Omental fat pad (tissue), 4 donors: ENCODE results near the gene ABCB11. TPM values are rescaled to one million over a fixed set of nuclear protein-coding genes. Genes with fewer than 3 reads are reported as not detected.

ENCODE experiments used
- ATAC-seq: fragments of 150-250 bp; one replicate; pipeline ENCODE4 v1.9.1; 2016; ENCODE audit warnings: mild to moderate bottlenecking, moderate library complexity; ENCODE audit not compliant: low FRiP score
- DNase-seq: peaks from one replicate; pipeline ENCODE4 v3.0.0-alpha.2; 2019; ENCODE audit warnings: low spot score
- CTCF ChIP-seq, 3 donors: fragments of 450-650 bp; IDR thresholded peaks; one replicate each; pipeline ENCODE4 v1.5.1; 2016 to 2017; ENCODE audit warnings: antibody characterized with exemption in 3 of 3, mild to moderate bottlenecking in 3 of 3, moderate library complexity in 2 of 3
- total RNA-seq, 4 donors: library from RNA; depleted of rRNA; stranded (reverse); fragments of >200 nt; gene quantifications; one replicate each; pipeline ENCODE4 v1.1.0, GENCODE V29; 2016

The ABCB11 gene
- total RNA-seq, 4 donors from 2014 or later: 0.24 to 1.2 (median 0.66) TPM

DNA sequence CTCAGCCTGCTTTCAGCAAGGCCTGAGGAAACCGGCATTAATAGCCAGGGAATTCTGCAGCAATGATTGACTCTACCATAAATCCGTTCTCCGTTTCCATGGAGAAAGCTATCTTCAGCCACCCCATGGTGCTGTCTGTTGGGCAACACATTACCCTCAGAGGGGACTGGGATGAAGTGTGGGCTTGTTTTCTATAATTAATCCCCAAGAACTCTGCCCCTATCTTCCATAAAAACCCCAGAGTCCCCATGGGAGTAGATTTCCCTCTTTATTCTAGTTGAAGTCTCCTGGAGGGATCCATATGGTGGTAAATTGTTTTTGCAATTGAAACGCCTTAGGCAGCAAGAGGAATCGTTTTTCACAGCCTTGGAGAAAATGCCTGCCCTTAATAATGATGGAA lies 120.8 kb downstream of the ABCB11 start:
- DNase-seq (no peak), ATAC-seq (no peak)
- TF ChIP-seq CTCF (IDR thresholded peaks at IDR 0.05): no peak

DNA sequence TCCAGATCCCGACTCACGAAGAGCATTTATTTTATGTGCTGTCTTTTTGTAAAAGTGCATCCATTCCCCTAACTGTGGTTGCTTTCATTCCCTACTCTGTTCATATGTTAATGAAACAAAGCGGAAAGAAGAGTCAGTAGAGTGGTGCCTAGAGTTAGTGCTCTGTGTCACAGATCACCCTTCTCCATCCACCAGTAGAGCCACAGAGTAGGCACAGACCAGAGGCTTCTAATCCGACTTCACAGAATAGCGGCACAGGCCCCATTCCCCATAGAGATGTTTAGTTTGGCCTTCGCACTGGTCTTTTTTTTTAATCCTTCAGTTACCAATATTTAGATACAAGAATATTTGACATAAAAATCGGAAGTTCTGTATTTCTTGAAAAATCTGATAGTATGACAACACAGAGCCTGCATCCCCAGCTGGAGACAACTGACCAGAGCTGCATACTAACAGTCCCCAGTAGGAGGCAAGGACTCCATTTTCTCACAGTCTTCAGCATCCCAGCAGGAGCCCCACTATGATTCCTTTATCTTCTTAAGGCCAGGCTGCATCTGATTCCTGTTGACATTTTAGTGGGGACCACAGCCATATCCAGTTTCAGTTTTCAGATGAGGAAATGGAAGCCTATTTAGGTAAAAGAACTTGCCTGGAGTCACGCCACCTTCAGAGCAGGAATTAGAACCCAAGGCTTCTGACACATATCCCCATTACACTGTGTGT lies 123.0 kb downstream of the ABCB11 start:
- DNase-seq (no peak), ATAC-seq (no peak)
- no peak for TF ChIP-seq CTCF (IDR thresholded peaks at IDR 0.05)

GRCh38 chr2:168904358-168904757 lies 126.8 kb downstream of the ABCB11 start:
- ATAC-seq (no peak), DNase-seq (no peak)
- TF ChIP-seq CTCF (IDR thresholded peaks at IDR 0.05): no peak

DNA sequence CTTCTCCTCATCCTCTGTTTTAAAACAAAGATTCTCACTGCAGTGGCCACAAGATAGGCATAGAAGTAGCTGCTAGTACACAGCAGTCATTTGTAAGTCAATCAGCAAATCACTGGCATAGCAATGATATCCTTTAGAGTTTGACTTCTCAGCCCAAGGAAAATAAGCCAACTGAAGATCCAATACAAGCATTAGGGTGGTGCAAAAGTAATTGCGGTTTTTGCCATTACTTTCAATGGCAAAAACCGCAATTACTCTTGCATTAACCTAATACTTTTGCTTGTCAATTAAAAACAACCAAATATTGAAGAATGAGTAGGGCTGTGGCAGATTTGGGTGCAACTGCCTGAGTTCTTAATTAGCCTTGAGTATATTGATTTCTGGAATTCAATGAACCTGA lies 127.2 kb downstream of the ABCB11 start:
- TF ChIP-seq CTCF (IDR thresholded peaks at IDR 0.05): no peak
- no peak for ATAC-seq
- no peak for DNase-seq

DNA sequence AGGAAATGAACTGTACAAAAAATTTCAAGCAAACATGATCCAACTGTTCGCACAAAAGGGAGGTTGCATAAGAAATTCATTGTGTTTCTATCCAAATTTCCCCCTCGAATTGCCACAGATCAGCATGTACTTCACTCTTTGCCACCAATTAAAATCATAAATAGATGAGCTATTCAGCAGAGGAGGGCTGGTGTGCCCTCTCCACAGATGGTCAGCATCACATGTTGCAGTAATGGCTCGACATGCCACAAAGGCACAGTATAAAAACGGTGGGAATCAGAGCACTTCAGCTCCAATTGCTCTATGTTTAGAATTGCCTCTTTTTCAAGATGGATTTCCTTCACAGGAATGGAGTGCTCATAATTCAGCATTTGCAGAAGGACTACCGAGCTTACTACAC lies 130.1 kb downstream of the ABCB11 start, which contains the start of gene G6PC2:
G6PC2 (plus strand) TSS at position 289 of the 400 bp plus-strand sequence; CDS start at position 330, 41 bp downstream.
- TF ChIP-seq CTCF (IDR thresholded peaks at IDR 0.05): no peak
- DNase-seq (no peak), ATAC-seq (no peak)

GRCh38 chr2:168897449-168897848 lies 133.7 kb downstream of the ABCB11 start:
- ATAC-seq: no peak
- TF ChIP-seq CTCF (IDR thresholded peaks at IDR 0.05): no peak

DNA sequence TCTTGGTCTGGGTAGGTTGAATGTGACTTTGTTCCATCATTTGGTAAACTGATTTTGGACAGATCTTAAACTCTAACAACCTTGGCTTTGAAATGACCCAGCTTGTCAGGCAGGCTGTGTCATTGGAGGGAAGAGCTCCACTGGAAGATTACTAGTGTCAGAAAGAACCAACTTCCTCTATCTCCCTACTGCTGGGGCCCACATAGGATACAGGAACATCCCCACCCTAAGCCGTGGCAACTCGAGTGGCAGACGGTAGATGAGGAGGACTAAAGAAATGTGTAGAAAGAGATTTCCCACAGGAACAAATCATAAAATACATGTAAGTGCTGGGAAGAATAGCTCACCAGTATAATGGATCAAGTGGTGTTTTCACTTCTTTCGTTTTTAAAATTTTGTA lies 134.3 kb downstream of the ABCB11 start:
- ATAC-seq (no peak), DNase-seq (no peak)
- TF ChIP-seq CTCF (IDR thresholded peaks at IDR 0.05): no peak

More at GRCh38 chr2:168897449-168897848, 133.7 kb downstream of the ABCB11 start:
- no peak for DNase-seq
